GM12892 (cell line): ENCODE data around the gene RBFA.
A peak's percentile ranks its signal among the peaks of the same experiment; 100 is the strongest.

Experiments
- DNase-seq: peaks from one replicate; pipeline ENCODE4 v3.0.0; 2011; ENCODE audit not compliant: insufficient read length
- FAIRE-seq: peaks from 2 replicates; lab custom pipeline; 2011; peaks lifted over from hg19 to GRCh38; lab: Jason Lieb, UNC
- POLR2A ChIP-seq: IDR thresholded peaks from 2 replicates; pipeline ENCODE4 v1.6.1; 2011; ENCODE audit warnings: low read depth, low read length, control low read depth
- POLR2AphosphoS5 ChIP-seq: IDR thresholded peaks from 2 replicates; pipeline ENCODE4 v1.6.1; 2011; ENCODE audit warnings: low read depth, low read length, control low read depth
- TAF1 ChIP-seq: IDR thresholded peaks from 2 replicates; pipeline ENCODE4 v1.6.1; 2011; ENCODE audit warnings: low read depth, mild to moderate bottlenecking, control low read depth, low read length, borderline replicate concordance

Gene RBFA

GRCh38 chr18:80046961-80047541 lies 12.8 kb downstream of the RBFA start:
- FAIRE-seq (no peak), DNase-seq (no peak)
- TF ChIP-seq TAF1: no peak
- TF ChIP-seq POLR2AphosphoS5: no peak
- 0 out of 2 replicates have a peak, but pooled peaks have one; percentile 17 for TF ChIP-seq POLR2A

GRCh38 chr18:80050797-80051196 lies 16.6 kb downstream of the RBFA start:
- FAIRE-seq (no peak), DNase-seq (no peak)
- no peak for TF ChIP-seq POLR2A
- no peak for TF ChIP-seq TAF1
- no peak for TF ChIP-seq POLR2AphosphoS5

GRCh38 chr18:80056095-80056494 lies 21.9 kb downstream of the RBFA start:
- no peak for FAIRE-seq
- no peak for DNase-seq
- TF ChIP-seq POLR2AphosphoS5 (no peak), POLR2A (no peak), TAF1 (no peak)

GRCh38 chr18:80059945-80060344 lies 25.7 kb downstream of the RBFA start:
- FAIRE-seq: no peak
- no peak for DNase-seq
- TF ChIP-seq POLR2A: no peak
- no peak for TF ChIP-seq TAF1
- no peak for TF ChIP-seq POLR2AphosphoS5

- DNase-seq: no peak
- TF ChIP-seq POLR2AphosphoS5: no peak
- no peak for TF ChIP-seq POLR2A
- no peak for TF ChIP-seq TAF1
- FAIRE-seq: no peak
Observed at GRCh38 chr18:80065705-80066104, 31.5 kb downstream of the RBFA start.

- DNase-seq (no peak), FAIRE-seq (no peak)
Observed at GRCh38 chr18:80067321-80067720, 33.1 kb downstream of the RBFA start.

GRCh38 chr18:80067897-80068296 lies 33.7 kb downstream of the RBFA start:
- DNase-seq (no peak), FAIRE-seq (no peak)
- TF ChIP-seq TAF1 (no peak), POLR2AphosphoS5 (no peak), POLR2A (no peak)

More at GRCh38 chr18:80067321-80067720, 33.1 kb downstream of the RBFA start:
- no peak for TF ChIP-seq POLR2AphosphoS5
- no peak for TF ChIP-seq TAF1
- no peak for TF ChIP-seq POLR2A

- FAIRE-seq (no peak), DNase-seq (no peak)
- no peak for TF ChIP-seq TAF1
- TF ChIP-seq POLR2A: no peak
- no peak for TF ChIP-seq POLR2AphosphoS5
Observed at GRCh38 chr18:80068571-80069272, 34.5 kb downstream of the RBFA start.

GRCh38 chr18:80070825-80071224 lies 36.6 kb downstream of the RBFA start:
- DNase-seq (no peak), FAIRE-seq (no peak)
- TF ChIP-seq POLR2A (no peak), POLR2AphosphoS5 (no peak), TAF1 (no peak)

GRCh38 chr18:80074183-80074582 lies 39.9 kb downstream of the RBFA start:
- FAIRE-seq (no peak), DNase-seq (no peak)
- TF ChIP-seq POLR2A (no peak), TAF1 (no peak), POLR2AphosphoS5 (no peak)

- FAIRE-seq (no peak), DNase-seq (no peak)
- TF ChIP-seq TAF1 (no peak), POLR2A (no peak), POLR2AphosphoS5 (no peak)
Observed at GRCh38 chr18:80074697-80075096, 40.5 kb downstream of the RBFA start.

GRCh38 chr18:80075940-80076339 lies 41.7 kb downstream of the RBFA start:
- TF ChIP-seq POLR2A: no peak
- no peak for TF ChIP-seq POLR2AphosphoS5
- no peak for TF ChIP-seq TAF1
- DNase-seq (no peak), FAIRE-seq (no peak)

- DNase-seq (no peak), FAIRE-seq (no peak)
- TF ChIP-seq POLR2AphosphoS5 (no peak), TAF1 (no peak), POLR2A (no peak)
Observed at GRCh38 chr18:80076379-80076778, 42.1 kb downstream of the RBFA start.

- TF ChIP-seq POLR2A (no peak), TAF1 (no peak), POLR2AphosphoS5 (no peak)
- FAIRE-seq: no peak
Observed at GRCh38 chr18:80077873-80078272, 43.6 kb downstream of the RBFA start.

More at GRCh38 chr18:80077873-80078272, 43.6 kb downstream of the RBFA start:
- no peak for DNase-seq
